ENCODE data around the gene GAPDHS. TPM values are rescaled to one million over a fixed set of nuclear protein-coding genes. Genes with fewer than 3 reads are reported as not detected.

GAPDHS gene
- total and polyA plus RNA-seq, 2 of the 4 experiments (the other 2 are of a cell fraction): not detected

GRCh38 chr19:35590875-35591274, 57.6 kb downstream of the GAPDHS start:
- H2AFZ ChIP-seq (replicated peaks; ENCODE audit: low read length, poor library complexity): no peak overlapping the region
- intact Hi-C loops (cut with micrococcal nuclease): no loop called here
- dilution Hi-C loops (cut with HindIII; ENCODE audit: low sequenced_read_pairs, unreplicated experiment): no loop called here
- H2AK5ac ChIP-seq (ENCODE audit: low read depth, low read length): no peak overlapping the region
- H3K4me3 ChIP-seq (ENCODE audit: insufficient read depth, low read depth, low read length): no peak overlapping the region
- H3K4me1 ChIP-seq (ENCODE audit: control insufficient read depth, insufficient read depth, low read length): no peaks in the 10 kb centered on the region
- H3K4ac ChIP-seq (ENCODE audit: low read depth, low read length): no peak overlapping the region
- H2BK15ac ChIP-seq (ENCODE audit: low read depth, low read length): no peak overlapping the region
- TF ChIP-seq MXI1 (IDR thresholded peaks at IDR 0.05; ENCODE audit: borderline replicate concordance, low read depth, low read length) (no peak), CHD1 (IDR thresholded peaks at IDR 0.05; ENCODE audit: low read depth, low read length) (no peak), BHLHE40 (IDR thresholded peaks at IDR 0.05; ENCODE audit: low read depth, low read length) (no peak), FOS (IDR thresholded peaks at IDR 0.05; ENCODE audit: low read depth, low read length) (no peak), RFX5 (IDR thresholded peaks at IDR 0.05; ENCODE audit: low read depth, low read length) (no peak), RAD21 (IDR thresholded peaks at IDR 0.05; ENCODE audit: low read length) (no peak), MAZ (IDR thresholded peaks at IDR 0.05; ENCODE audit: borderline replicate concordance, low read depth, low read length) (no peak), CEBPB (IDR thresholded peaks at IDR 0.05; ENCODE audit: low read depth, low read length) (no peak), NFE2L2 (IDR thresholded peaks at IDR 0.05; ENCODE audit: low read depth, low read length) (no peak), SMC3 (IDR thresholded peaks at IDR 0.05; ENCODE audit: low read depth, low read length) (no peak), MAFK (IDR thresholded peaks at IDR 0.05; ENCODE audit: low read depth, low read length) (no peak), RCOR1 (IDR thresholded peaks at IDR 0.05; ENCODE audit: insufficient replicate concordance, low read length) (no peak), POLR2A (IDR thresholded peaks at IDR 0.05; ENCODE audit: low read depth, low read length) (no peak)
- TF ChIP-seq, protein P1, sequence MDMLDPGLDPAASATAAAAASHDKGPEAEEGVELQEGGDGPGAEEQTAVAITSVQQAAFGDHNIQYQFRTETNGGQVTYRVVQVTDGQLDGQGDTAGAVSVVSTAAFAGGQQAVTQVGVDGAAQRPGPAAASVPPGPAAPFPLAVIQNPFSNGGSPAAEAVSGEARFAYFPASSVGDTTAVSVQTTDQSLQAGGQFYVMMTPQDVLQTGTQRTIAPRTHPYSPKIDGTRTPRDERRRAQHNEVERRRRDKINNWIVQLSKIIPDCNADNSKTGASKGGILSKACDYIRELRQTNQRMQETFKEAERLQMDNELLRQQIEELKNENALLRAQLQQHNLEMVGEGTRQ (IDR thresholded peaks at IDR 0.05; ENCODE audit: low read depth, low read length): no peak
- TF ChIP-seq, protein P2, sequence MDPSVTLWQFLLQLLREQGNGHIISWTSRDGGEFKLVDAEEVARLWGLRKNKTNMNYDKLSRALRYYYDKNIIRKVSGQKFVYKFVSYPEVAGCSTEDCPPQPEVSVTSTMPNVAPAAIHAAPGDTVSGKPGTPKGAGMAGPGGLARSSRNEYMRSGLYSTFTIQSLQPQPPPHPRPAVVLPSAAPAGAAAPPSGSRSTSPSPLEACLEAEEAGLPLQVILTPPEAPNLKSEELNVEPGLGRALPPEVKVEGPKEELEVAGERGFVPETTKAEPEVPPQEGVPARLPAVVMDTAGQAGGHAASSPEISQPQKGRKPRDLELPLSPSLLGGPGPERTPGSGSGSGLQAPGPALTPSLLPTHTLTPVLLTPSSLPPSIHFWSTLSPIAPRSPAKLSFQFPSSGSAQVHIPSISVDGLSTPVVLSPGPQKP (IDR thresholded peaks at IDR 0.05; ENCODE audit: borderline replicate concordance, low read depth, low read length): no peak
- TF ChIP-seq, protein P3, sequence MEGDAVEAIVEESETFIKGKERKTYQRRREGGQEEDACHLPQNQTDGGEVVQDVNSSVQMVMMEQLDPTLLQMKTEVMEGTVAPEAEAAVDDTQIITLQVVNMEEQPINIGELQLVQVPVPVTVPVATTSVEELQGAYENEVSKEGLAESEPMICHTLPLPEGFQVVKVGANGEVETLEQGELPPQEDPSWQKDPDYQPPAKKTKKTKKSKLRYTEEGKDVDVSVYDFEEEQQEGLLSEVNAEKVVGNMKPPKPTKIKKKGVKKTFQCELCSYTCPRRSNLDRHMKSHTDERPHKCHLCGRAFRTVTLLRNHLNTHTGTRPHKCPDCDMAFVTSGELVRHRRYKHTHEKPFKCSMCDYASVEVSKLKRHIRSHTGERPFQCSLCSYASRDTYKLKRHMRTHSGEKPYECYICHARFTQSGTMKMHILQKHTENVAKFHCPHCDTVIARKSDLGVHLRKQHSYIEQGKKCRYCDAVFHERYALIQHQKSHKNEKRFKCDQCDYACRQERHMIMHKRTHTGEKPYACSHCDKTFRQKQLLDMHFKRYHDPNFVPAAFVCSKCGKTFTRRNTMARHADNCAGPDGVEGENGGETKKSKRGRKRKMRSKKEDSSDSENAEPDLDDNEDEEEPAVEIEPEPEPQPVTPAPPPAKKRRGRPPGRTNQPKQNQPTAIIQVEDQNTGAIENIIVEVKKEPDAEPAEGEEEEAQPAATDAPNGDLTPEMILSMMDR (conservative IDR thresholded peaks at IDR 0.05; ENCODE audit: low read depth, low read length): no peak
- no peaks in the 10 kb centered on the region for H3K79me1 ChIP-seq (ENCODE audit: low read depth in 1 of 2, low read length in 2 of 2)
- no peak overlapping the region for H3K4me2 ChIP-seq (ENCODE audit: low read depth, low read length)
- H3K18ac ChIP-seq (ENCODE audit: low read depth, low read length): no peak overlapping the region
- H3K9ac ChIP-seq (ENCODE audit: low read depth, low read length): no peak overlapping the region
- H3K9me3 ChIP-seq (ENCODE audit: control insufficient read depth, insufficient read depth, low read length): no peaks in the 10 kb centered on the region; the same call in 1 of the 2 replicates
- no peaks in the 10 kb centered on the region for H3K36me3 ChIP-seq (ENCODE audit: control insufficient read depth, insufficient read depth, low read length)
- no peak overlapping the region for H3K56ac ChIP-seq (ENCODE audit: extremely low read depth, insufficient read depth, low read length)
- CTCF ChIA-PET: no interaction called here
- no peak overlapping the region for H2BK120ac ChIP-seq (ENCODE audit: low read depth, low read length)
- H4K8ac ChIP-seq (ENCODE audit: low read depth in 2 of 2, low read length in 2 of 2): no peak overlapping the region
- H2BK5ac ChIP-seq (ENCODE audit: low read depth, low read length, poor library complexity, severe bottlenecking): no peak overlapping the region
- no peak overlapping the region for H2AK9ac ChIP-seq (replicated peaks; ENCODE audit: low read depth, low read length, poor library complexity)
- no peaks in the 10 kb centered on the region for H3K9me1 ChIP-seq (ENCODE audit: insufficient read depth, low read length)
- no peak overlapping the region for H4K5ac ChIP-seq (ENCODE audit: low read depth, low read length)
- H4K20me1 ChIP-seq (ENCODE audit: insufficient read depth, low read length): no peaks in the 10 kb centered on the region
- no peak overlapping the region for H3K14ac ChIP-seq (replicated peaks; ENCODE audit: low read depth, low read length)
- DNase-seq: no peak
- BruUV-seq (replicated peaks): no TSS peak
- in situ Hi-C loops (cut with MboI; ENCODE audit: low sequenced_read_pairs): loop anchor here (25.0 kb wide), 1 partner anchor 254 kb away; the partner anchor contains the start of genes CD22 and FFAR1
- ATAC-seq (ENCODE audit: low read depth): no peak
- peaks cover 4% of the 10 kb centered on the region; the same call in 1 of the 2 replicates for H3K27me3 ChIP-seq (ENCODE audit: control insufficient read depth, insufficient read depth, low read length)
- no peak overlapping the region for H3K23ac ChIP-seq (ENCODE audit: low read depth, low read length)
- WGBS, 2 experiments (ENCODE audit: extremely low coverage in 2 of 2, insufficient read length in 1 of 2): no CpG with 5 or more reads among the region's 3 CpGs
- POLR2A ChIA-PET (ENCODE audit: unreplicated experiment): no interaction called here
- no peak overlapping the region for H3K27ac ChIP-seq (ENCODE audit: insufficient read depth, low read length)
- H4K91ac ChIP-seq (ENCODE audit: insufficient read depth, low read depth, low read length): no peak overlapping the region
- H2BK20ac ChIP-seq (ENCODE audit: low read depth, low read length): no peak overlapping the region
